ENCODE results near the gene IGLL1.
"Not testable (repeated sequence)": the region's sequence is repeated elsewhere in the genome, so short reads cannot be mapped to it uniquely, and the experiment has no call there.

IGLL1 gene

GRCh38 chr22:23539135-23539838, 40.8 kb downstream of the IGLL1 start:
- peak; percentile 89 for DNase-seq

GRCh38 chr22:23538696-23539030, 41.4 kb downstream of the IGLL1 start:
- DNase-seq: not testable (repeated sequence)

GRCh38 chr22:23537830-23538695, 42.0 kb downstream of the IGLL1 start:
- DNase-seq: peak; percentile 34

- DNase-seq: peak; percentile 13
Observed at GRCh38 chr22:23537416-23537815, 42.7 kb downstream of the IGLL1 start.

GRCh38 chr22:23536821-23537345, 43.2 kb downstream of the IGLL1 start:
- peak; percentile 37 for DNase-seq

- DNase-seq: peak; percentile 46
Observed at GRCh38 chr22:23535790-23536661, 44.1 kb downstream of the IGLL1 start.

GRCh38 chr22:23534851-23535717, 45.0 kb downstream of the IGLL1 start:
- DNase-seq: peak; percentile 60

GRCh38 chr22:23534201-23534850, 45.8 kb downstream of the IGLL1 start:
- peak; percentile 61 for DNase-seq

- DNase-seq: peak; percentile 38
Observed at GRCh38 chr22:23533771-23534191, 46.3 kb downstream of the IGLL1 start.

- peak; percentile 73 for DNase-seq
Observed at GRCh38 chr22:23533328-23533762, 46.7 kb downstream of the IGLL1 start.

GRCh38 chr22:23532731-23533130, 47.4 kb downstream of the IGLL1 start:
- no peak for DNase-seq

GRCh38 chr22:23531966-23532705, 48.0 kb downstream of the IGLL1 start:
- no peak for DNase-seq

- no peak for DNase-seq
Observed at GRCh38 chr22:23531283-23531956, 48.7 kb downstream of the IGLL1 start.

GRCh38 chr22:23530766-23531282, 49.3 kb downstream of the IGLL1 start:
- no peak for DNase-seq

GRCh38 chr22:23530106-23530505, 50.0 kb downstream of the IGLL1 start:
- DNase-seq: no peak

- no peak for DNase-seq
Observed at GRCh38 chr22:23529166-23530103, 50.7 kb downstream of the IGLL1 start.

- DNase-seq: no peak
Observed at GRCh38 chr22:23527971-23528740, 51.9 kb downstream of the IGLL1 start.

Measured in activated effector memory CD4-positive, alpha-beta T cell treated with anti-CD3 and anti-CD28 coated beads, Interleukin-2, amount 50 U/mL, for 16 hours (primary cell).